ENCODE measurements around the gene CASP1.
"Not testable (repeated sequence)": the region's sequence is repeated elsewhere in the genome, so short reads cannot be mapped to it uniquely, and the experiment has no call there.

The CASP1 gene

GRCh38 chr11:105045676-105046296 lies 10.8 kb upstream of the CASP1 start:
- no peak for DNase-seq (ENCODE audit: low read depth, low spot score)

DNA sequence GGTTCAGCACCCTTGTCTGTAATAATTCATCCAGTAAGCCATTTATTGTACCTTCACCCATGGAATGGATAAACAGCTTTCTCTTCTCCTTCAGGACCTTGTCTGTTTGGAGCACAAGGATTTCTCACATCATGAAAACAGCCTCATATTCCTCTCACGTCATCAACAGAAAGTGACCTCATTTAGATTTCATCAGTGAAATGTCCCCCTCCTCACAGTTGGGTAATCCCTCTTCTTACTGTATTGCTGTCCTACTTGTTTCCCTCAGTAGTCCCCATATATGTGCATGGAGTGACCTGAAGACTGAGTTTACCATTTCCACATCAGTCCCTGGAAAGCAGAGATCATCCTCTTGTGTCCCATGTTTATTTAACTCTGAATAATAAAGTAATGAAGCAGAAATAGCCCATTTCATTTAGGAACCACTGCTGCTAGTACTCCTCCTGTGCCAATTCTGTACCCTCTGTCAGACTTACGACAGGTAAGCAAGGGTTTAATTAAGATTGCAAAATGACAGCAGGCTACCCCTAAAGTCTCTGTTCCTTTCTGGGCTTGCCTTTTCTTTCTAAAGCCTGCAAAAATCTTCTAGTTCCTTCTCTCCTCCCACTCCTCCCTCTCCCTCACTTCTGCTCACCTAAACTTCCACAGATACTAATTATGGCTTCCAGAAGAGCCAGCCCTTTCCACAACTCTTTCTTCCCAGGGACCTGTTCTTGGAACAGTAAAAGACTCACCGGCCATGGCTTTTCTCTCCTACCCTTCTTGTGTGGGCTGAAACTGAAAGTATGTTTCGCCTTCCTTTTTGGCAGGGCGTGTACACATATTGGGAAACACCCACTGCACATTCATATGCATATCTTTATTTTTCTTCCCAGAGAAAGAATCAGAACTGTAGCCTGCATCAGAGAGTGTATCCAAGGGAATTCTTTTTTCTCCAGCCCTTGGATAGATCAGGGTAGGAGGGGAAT lies 9.9 kb upstream of the CASP1 start, which contains the start of gene CARD16:
CARD16 (minus strand) TSS at position 779 of the 968 bp plus-strand sequence; CDS start at position 741, 38 bp downstream.
- not testable (repeated sequence) for DNase-seq (ENCODE audit: low read depth, low spot score)

DNA sequence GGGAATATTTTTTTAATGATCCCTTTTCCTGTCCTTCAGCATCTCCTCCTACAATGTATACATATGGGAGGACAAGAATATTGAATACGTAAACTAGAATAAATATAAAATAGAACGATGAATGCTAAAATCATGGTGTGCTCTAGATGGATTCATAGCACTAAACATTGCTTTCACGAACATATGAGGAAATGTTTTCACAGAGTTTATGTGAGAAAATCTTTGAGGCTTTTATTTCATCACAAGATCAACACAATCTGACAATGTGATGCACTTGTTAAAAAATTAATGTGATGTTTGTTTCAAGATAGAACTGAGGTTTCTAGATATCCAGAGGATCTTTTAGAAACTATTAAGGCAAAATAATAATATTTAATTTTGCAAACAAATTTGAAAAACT lies 7.2 kb upstream of the CASP1 start:
- DNase-seq (ENCODE audit: low read depth, low spot score): no peak

- no peak for DNase-seq (ENCODE audit: low read depth, low spot score)
Observed at GRCh38 chr11:105040703-105041102, 5.8 kb upstream of the CASP1 start.

DNA sequence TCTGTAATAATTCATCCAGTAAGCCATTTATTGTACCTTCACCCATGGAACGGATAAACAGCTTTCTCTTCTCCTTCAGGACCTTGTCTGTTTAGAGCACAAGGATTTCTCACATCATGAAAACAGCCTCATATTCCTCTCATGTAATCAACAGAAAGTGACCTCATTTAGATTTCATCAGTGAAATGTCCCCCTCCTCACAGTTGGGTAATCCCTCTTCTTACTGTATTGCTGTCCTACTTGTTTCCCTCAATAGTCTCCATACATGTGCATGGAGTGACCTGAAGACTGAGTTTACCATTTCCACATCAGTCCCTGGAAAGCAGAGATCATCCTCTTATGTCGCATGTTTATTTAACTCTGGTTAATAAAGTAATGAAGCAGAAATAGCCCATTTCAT lies 556 bp downstream of the CASP1 start:
- not testable (repeated sequence) for DNase-seq (ENCODE audit: low read depth, low spot score)

DNA sequence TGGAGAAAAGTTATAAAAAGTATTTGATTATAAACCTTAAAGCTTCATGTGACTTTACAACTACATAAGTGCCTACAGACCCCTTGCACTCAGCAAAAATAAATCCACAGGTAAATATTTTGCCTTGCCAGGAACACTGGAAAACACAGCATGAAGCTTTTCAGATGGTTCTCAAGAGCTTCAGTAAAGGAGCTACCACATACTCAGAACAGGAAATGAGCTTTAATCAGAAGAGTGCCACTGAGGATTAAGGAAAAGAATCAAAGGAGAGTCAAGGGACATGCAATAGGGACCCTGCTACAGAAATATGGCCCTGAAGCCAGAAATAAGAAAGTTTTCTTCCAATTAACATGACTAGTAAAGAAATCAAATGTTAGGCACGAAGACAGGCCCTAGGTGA lies 1.2 kb downstream of the CASP1 start:
- DNase-seq (ENCODE audit: low read depth, low spot score): no peak

DNA sequence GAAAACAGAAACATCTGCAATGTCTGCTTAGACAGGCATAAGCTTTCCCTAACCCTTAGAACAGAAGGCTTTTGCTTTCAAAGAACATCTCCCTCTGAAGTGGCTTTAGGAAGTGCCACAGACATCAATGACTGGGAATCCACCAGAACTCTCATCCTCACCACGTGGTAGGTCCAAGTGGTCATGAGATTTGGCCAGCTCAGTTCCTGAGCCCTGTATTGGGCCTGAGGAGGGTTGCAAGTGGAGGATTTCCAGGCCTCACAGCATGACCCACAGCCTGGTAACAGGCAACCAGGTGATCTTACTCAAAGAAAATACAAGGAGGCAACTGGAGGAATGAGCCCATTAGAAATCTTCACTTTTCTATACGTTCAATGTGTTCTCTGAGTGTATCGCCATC lies 1.6 kb downstream of the CASP1 start:
- no peak for DNase-seq (ENCODE audit: low read depth, low spot score)

DNA sequence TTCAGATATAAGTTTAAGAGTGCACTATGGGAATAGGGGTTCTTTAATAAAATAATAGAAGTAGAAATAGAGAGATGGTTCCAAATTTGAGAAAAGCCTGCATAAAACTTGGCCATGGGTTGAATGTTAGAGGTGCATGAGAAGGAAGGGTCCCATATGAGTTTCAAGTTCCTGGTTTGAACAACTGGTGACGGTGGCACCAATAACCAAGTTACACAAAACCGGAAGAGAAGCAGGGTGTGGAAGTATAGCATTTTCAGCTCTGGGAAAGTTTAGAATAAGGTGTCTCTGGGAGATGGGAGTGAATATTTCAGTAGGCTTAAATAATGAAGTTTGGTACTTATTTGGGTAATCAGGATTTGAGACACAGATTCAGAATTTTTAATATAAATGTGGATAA lies 2.4 kb downstream of the CASP1 start:
- no peak for DNase-seq (ENCODE audit: low read depth, low spot score)

GRCh38 chr11:105027678-105028077 lies 7.3 kb downstream of the CASP1 start:
- DNase-seq (ENCODE audit: low read depth, low spot score): no peak

- DNase-seq (ENCODE audit: low read depth, low spot score): no peak
Observed at GRCh38 chr11:105024394-105024793, 10.6 kb downstream of the CASP1 start.

GRCh38 chr11:105023003-105023402 lies 11.9 kb downstream of the CASP1 start, which contains the start of gene CASP5:
Gene CASP5 (minus strand): TSS chr11:105023168. CDS start chr11:105023136, 32 bp downstream.
- DNase-seq (ENCODE audit: low read depth, low spot score): no peak

- DNase-seq (ENCODE audit: low read depth, low spot score): no peak
Observed at GRCh38 chr11:105022527-105022926, 12.4 kb downstream of the CASP1 start.

DNA sequence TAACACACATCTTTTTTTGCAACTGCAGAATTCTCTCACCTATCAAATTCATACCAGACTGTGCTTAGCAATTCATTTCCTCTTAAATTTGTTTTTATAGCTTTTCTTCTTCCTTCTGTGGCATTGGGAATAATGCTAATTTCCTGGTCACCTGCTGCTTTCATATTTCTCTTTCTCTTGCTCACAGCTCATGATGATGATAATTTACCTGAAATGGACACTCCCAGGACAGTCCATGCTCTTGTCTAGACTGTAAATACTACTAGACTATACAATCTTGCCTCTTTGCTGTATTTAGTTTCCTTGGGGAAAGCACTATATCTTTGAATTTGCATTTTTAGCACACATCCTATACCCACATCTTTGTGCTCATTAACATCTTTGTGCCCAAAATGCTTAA lies 27.5 kb downstream of the CASP1 start:
- DNase-seq (ENCODE audit: low read depth, low spot score): no peak

GRCh38 chr11:105005451-105005845 lies 29.5 kb downstream of the CASP1 start:
- DNase-seq (ENCODE audit: low read depth, low spot score): no peak

- DNase-seq (ENCODE audit: low read depth, low spot score): no peak
Observed at GRCh38 chr11:105004021-105004420, 30.9 kb downstream of the CASP1 start.

DNA sequence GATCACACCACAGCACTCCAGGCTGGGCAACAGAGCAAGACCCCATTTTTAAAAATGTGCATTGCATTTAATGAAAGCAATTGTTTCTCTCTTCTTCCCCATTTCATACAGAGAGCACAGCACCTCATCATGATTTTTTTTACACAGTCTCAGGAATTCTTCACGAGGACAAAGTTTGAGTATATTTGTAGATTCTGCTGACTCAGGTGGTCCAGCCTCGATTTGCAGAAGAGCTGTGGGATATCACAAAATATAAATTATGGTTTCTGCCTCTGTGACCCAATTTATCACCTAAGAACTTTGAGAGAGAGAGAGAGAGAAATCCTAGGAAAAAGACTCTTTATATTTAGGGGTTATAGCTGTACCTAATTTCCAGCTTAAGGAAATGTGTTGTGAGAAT lies 31.8 kb downstream of the CASP1 start:
- no peak for DNase-seq (ENCODE audit: low read depth, low spot score)

DNA sequence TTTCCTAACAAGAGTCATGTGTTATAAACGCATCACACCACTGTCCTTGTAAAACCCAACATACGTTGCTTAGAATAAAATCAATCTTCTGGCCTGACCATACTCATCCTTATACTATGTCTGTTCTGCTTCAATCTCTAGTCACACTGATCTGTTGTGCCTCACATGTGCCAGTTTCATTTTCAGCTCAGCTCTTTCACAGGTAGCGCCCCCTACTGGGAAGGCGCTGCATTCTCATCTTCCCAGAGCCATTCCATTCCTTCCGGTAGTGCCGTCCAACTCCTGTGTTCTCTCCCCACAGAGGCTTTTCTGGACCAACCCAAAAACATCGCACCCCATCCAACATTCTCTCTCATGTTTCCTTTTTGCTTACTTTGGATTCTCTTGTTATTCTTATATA lies 34.1 kb downstream of the CASP1 start:
- DNase-seq (ENCODE audit: low read depth, low spot score): no peak

DNA sequence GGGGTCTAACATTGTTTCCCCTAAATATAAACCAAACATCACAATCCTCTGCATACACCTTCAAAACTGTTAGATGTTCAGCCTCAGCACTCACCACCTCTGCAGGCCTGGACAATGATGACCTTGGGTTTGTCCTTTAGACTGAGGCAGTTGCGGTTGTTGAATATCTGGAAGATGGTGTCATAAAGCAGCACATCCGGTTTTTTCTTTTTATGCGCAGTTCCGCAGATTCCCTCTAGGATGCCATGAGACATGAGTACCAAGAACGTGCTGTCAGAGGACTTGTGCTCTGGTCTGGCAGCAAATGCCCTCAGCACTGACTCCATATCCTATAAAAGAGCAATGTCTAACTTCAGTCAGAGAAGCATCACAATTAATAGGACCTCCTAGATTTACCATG lies 34.8 kb downstream of the CASP1 start:
- no peak for DNase-seq (ENCODE audit: low read depth, low spot score)

DNA sequence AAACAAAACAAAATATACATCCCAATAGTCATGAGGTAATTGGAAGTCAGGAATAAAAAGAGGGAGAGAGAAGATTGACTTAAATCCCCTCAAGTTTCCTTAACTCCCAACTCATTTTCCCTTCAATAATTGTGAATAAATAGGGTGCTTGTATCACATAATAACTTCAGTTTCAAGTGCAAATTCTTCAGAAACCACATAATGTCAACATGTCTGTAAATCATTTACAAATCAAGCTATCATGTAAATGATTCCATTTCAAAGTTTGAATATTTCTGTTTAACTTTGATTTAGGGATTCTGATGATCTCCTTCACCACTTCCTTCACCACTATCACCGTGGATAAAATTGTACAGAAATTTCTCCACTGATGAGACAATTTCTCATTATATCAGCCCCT lies 35.2 kb downstream of the CASP1 start:
- DNase-seq (ENCODE audit: low read depth, low spot score): no peak

GRCh38 chr11:104997288-104997687 lies 37.7 kb downstream of the CASP1 start:
- DNase-seq (ENCODE audit: low read depth, low spot score): no peak

GRCh38 chr11:104995001-104995408 lies 39.9 kb downstream of the CASP1 start:
- no peak for DNase-seq (ENCODE audit: low read depth, low spot score)

DNA sequence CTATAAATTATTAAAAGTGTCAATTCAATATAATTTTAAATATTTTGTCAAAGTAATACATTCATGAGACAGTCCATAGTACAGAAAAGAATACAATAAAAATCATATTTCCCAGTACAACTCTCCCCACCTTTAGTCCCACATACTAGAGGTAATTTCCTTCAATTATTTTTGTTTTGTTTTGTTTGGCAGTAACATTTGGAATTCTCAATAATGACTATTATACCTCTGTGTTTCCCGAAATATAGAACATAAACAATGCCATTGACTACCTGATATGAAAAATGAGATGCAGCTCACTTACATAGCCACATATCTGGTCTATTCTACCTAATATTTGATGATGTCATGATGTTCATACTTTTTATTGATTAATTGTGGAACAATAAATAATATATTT lies 42.2 kb downstream of the CASP1 start:
- no peak for DNase-seq (ENCODE audit: low read depth, low spot score)

DNA sequence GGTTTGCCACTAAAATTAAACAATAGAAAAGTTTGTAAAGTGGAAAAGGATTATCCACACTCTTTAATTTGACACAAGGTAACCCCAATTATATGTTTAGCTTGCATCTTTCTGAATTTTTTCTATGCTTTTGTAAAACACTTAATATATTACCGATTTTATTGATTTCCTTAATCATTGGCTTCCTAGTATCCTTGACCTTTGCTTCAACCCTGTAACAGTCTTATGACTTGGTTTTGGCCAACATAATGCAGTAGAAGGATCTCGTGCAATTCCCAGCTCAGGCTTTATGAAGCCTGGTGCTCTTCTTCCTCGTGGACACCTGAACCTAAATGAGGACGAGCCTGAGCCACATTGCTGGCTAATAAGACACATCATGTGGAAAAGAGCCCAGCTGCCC lies 43.0 kb downstream of the CASP1 start:
- DNase-seq (ENCODE audit: low read depth, low spot score): no peak
